GM12878 (cell line): ENCODE measurements around the gene TMPRSS7. TPM values are rescaled to one million over a fixed set of nuclear protein-coding genes. Genes with fewer than 3 reads are reported as not detected.
A peak's percentile ranks its signal among the peaks of the same experiment; 100 is the strongest.

ENCODE experiments used
- CHD1 ChIP-seq: IDR thresholded peaks from 2 replicates; pipeline ENCODE4 v1.6.1; 2012; ENCODE audit warnings: low read depth, low read length, improper control_type of control experiment
- CTCF ChIP-seq, 3 experiments: IDR thresholded peaks in 2 of 3; conservative IDR thresholded peaks in 1 of 3; 2 replicates each; pipeline ENCODE4 v1.5.1; 2011; ENCODE audit warnings: low read depth in 3 of 3, low read length in 3 of 3, mild to moderate bottlenecking in 3 of 3, control low read depth in 2 of 3, moderate library complexity in 2 of 3, inconsistent platforms in 1 of 3, mixed read lengths in 1 of 3; ENCODE audit not compliant: control insufficient read depth in 2 of 3, insufficient read depth in 1 of 3; ENCODE audit errors: extremely low read depth in 1 of 3
- FOXK2 ChIP-seq: fragments of 450-650 bp; IDR thresholded peaks from 2 replicates; pipeline ENCODE4 v1.6.1; 2017; ENCODE audit warnings: mild to moderate bottlenecking, moderate library complexity
- FOXM1 ChIP-seq: IDR thresholded peaks from 2 replicates; pipeline ENCODE4 v1.6.1; 2012; ENCODE audit warnings: low read depth, mild to moderate bottlenecking, inconsistent platforms, low read length, moderate library complexity
- IKZF1 ChIP-seq: fragments of 450-650 bp; conservative IDR thresholded peaks from 2 replicates; pipeline ENCODE4 v1.6.1; 2017; ENCODE audit warnings: antibody characterized with exemption, mild to moderate bottlenecking
- MEF2A ChIP-seq: IDR thresholded peaks from 2 replicates; pipeline ENCODE4 v1.6.1; 2011; ENCODE audit warnings: low read depth, mild to moderate bottlenecking, low read length, moderate library complexity; ENCODE audit not compliant: insufficient read depth
- MEF2B ChIP-seq: fragments of 450-650 bp; IDR thresholded peaks from 2 replicates; pipeline ENCODE4 v1.6.1; 2018; ENCODE audit warnings: mild to moderate bottlenecking, moderate library complexity; ENCODE audit not compliant: partially characterized antibody, poor library complexity, severe bottlenecking
- MTA3 ChIP-seq: IDR thresholded peaks from 2 replicates; pipeline ENCODE4 v1.6.1; 2012; ENCODE audit warnings: low read length, inconsistent platforms, borderline replicate concordance
- NFYB ChIP-seq: IDR thresholded peaks from 2 replicates; pipeline ENCODE4 v1.6.1; 2011; ENCODE audit warnings: low read depth, mild to moderate bottlenecking, low read length, improper control_type of control experiment, moderate library complexity; ENCODE audit not compliant: insufficient read depth
- PKNOX1 ChIP-seq: fragments of 450-650 bp; IDR thresholded peaks from 2 replicates; pipeline ENCODE4 v1.6.1; 2016; ENCODE audit warnings: mild to moderate bottlenecking
- POLR2A ChIP-seq: IDR thresholded peaks from 2 replicates; pipeline ENCODE4 v1.6.1; 2011; ENCODE audit warnings: low read depth, mild to moderate bottlenecking, low read length
- RBBP5 ChIP-seq: fragments of 200-600 bp; sonication (generic); conservative IDR thresholded peaks from 2 replicates; pipeline ENCODE4 v1.6.1; 2016
- YY1 ChIP-seq: IDR thresholded peaks from 2 replicates; pipeline ENCODE4 v1.6.1; 2011; ENCODE audit warnings: low read depth, mild to moderate bottlenecking, low read length
- ZNF207 ChIP-seq: fragments of 450-650 bp; IDR thresholded peaks from 2 replicates; pipeline ENCODE4 v1.6.1; 2014; ENCODE audit warnings: antibody characterized with exemption, mild to moderate bottlenecking, borderline replicate concordance
- polyA plus RNA-seq, 11 experiments: library from polyadenylated mRNA; depleted of rRNA in 4 of 11; unstranded in 6 of 11; stranded (reverse) in 5 of 11; fragments of >200 nt; fragmentation: Nextera tagmentation in 4 of 11; fragmentation: Illumina TruSeq in 1 of 11; extraction: Ambion mirVana in 4 of 11; extraction: Trizol in 1 of 11; gene quantifications; 1 replicate in 1 of 11; 2 replicates in 10 of 11; pipeline versions ENCODE4 v1.2.1 to v1.2.3, GENCODE V29; 2011 to 2016; ENCODE audit warnings: inconsistent platforms in 2 of 11, missing spikeins in 2 of 11, low read depth in 1 of 11
- total RNA-seq, 4 experiments: library from RNA; depleted of rRNA in 3 of 4; stranded (reverse); fragments of >200 nt in 3 of 4; fragmentation: Illumina TruSeq in 1 of 4; extraction: Trizol in 1 of 4; gene quantifications; 2 replicates each; pipeline versions ENCODE4 v1.2.1 to v1.2.3, GENCODE V29; 2013 to 2021
- TF ChIP-seq, protein P1 (sequence below): fragments of 450-650 bp; IDR thresholded peaks from 2 replicates; pipeline ENCODE4 v1.6.1; 2017; ENCODE audit warnings: mild to moderate bottlenecking, moderate library complexity
- TF ChIP-seq, protein P2 (sequence below): fragments of 450-650 bp; IDR thresholded peaks from 2 replicates; pipeline ENCODE4 v1.6.1; 2016; ENCODE audit warnings: mild to moderate bottlenecking
- TF ChIP-seq, protein P3 (sequence below): IDR thresholded peaks from 2 replicates; pipeline ENCODE4 v1.6.1; 2012; ENCODE audit warnings: low read depth, low read length, improper control_type of control experiment
- TF ChIP-seq, protein P4 (sequence below): fragments of 450-650 bp; IDR thresholded peaks from 2 replicates; pipeline ENCODE4 v1.6.1; 2017; ENCODE audit warnings: low read depth, mild to moderate bottlenecking, moderate library complexity

Gene TMPRSS7
- total and polyA plus RNA-seq, 10 of the 15 experiments (the other 5 are each of a cell fraction or from before 2014, with no cell fraction given): 0.03 TPM; not detected in 9

- TF ChIP-seq, protein P1, sequence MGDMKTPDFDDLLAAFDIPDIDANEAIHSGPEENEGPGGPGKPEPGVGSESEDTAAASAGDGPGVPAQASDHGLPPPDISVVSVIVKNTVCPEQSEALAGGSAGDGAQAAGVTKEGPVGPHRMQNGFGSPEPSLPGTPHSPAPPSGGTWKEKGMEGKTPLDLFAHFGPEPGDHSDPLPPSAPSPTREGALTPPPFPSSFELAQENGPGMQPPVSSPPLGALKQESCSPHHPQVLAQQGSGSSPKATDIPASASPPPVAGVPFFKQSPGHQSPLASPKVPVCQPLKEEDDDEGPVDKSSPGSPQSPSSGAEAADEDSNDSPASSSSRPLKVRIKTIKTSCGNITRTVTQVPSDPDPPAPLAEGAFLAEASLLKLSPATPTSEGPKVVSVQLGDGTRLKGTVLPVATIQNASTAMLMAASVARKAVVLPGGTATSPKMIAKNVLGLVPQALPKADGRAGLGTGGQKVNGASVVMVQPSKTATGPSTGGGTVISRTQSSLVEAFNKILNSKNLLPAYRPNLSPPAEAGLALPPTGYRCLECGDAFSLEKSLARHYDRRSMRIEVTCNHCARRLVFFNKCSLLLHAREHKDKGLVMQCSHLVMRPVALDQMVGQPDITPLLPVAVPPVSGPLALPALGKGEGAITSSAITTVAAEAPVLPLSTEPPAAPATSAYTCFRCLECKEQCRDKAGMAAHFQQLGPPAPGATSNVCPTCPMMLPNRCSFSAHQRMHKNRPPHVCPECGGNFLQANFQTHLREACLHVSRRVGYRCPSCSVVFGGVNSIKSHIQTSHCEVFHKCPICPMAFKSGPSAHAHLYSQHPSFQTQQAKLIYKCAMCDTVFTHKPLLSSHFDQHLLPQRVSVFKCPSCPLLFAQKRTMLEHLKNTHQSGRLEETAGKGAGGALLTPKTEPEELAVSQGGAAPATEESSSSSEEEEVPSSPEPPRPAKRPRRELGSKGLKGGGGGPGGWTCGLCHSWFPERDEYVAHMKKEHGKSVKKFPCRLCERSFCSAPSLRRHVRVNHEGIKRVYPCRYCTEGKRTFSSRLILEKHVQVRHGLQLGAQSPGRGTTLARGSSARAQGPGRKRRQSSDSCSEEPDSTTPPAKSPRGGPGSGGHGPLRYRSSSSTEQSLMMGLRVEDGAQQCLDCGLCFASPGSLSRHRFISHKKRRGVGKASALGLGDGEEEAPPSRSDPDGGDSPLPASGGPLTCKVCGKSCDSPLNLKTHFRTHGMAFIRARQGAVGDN: peak; percentile 63
- TF ChIP-seq YY1 (peak; percentile 38; the same call in 1 of the 2 replicates), RBBP5 (no peak), NFYB (no peak), PKNOX1 (no peak), IKZF1 (peak; percentile 1; the same call in 1 of the 2 replicates), MEF2A (peak; percentile 70), MTA3 (no peak), POLR2A (peak; percentile 40; the same call in 1 of the 2 replicates), CTCF (IDR thresholded peaks at IDR 0.05 in 2 of 3, conservative IDR thresholded peaks at IDR 0.05 in 1 of 3; ENCODE audit: control insufficient read depth in 2 of 3, extremely low read depth in 1 of 3, insufficient read depth in 1 of 3, low read depth in 3 of 3, low read length in 3 of 3) (no peak), FOXM1 (no peak), FOXK2 (no peak), CHD1 (0 out of 2 replicates have a peak, but pooled peaks have one; percentile 74), ZNF207 (no peak), MEF2B (peak; percentile 57)
- TF ChIP-seq, protein P2, sequence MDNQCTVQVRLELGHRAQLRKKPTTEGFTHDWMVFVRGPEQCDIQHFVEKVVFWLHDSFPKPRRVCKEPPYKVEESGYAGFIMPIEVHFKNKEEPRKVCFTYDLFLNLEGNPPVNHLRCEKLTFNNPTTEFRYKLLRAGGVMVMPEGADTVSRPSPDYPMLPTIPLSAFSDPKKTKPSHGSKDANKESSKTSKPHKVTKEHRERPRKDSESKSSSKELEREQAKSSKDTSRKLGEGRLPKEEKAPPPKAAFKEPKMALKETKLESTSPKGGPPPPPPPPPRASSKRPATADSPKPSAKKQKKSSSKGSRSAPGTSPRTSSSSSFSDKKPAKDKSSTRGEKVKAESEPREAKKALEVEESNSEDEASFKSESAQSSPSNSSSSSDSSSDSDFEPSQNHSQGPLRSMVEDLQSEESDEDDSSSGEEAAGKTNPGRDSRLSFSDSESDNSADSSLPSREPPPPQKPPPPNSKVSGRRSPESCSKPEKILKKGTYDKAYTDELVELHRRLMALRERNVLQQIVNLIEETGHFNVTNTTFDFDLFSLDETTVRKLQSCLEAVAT: peak; percentile 96; the same call in 1 of the 2 replicates
- TF ChIP-seq, protein P3, sequence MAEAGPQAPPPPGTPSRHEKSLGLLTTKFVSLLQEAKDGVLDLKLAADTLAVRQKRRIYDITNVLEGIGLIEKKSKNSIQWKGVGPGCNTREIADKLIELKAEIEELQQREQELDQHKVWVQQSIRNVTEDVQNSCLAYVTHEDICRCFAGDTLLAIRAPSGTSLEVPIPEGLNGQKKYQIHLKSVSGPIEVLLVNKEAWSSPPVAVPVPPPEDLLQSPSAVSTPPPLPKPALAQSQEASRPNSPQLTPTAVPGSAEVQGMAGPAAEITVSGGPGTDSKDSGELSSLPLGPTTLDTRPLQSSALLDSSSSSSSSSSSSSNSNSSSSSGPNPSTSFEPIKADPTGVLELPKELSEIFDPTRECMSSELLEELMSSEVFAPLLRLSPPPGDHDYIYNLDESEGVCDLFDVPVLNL: no peak
- TF ChIP-seq, protein P4, sequence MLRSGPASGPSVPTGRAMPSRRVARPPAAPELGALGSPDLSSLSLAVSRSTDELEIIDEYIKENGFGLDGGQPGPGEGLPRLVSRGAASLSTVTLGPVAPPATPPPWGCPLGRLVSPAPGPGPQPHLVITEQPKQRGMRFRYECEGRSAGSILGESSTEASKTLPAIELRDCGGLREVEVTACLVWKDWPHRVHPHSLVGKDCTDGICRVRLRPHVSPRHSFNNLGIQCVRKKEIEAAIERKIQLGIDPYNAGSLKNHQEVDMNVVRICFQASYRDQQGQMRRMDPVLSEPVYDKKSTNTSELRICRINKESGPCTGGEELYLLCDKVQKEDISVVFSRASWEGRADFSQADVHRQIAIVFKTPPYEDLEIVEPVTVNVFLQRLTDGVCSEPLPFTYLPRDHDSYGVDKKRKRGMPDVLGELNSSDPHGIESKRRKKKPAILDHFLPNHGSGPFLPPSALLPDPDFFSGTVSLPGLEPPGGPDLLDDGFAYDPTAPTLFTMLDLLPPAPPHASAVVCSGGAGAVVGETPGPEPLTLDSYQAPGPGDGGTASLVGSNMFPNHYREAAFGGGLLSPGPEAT: no peak
Measured at GRCh38 chr3:112129925-112130637, 95.5 kb downstream of the TMPRSS7 start (continued).
